T-cell (primary cell): ENCODE data around the gene IFNL1. TPM values are rescaled to one million over a fixed set of nuclear protein-coding genes. Genes with fewer than 3 reads are reported as not detected.

Experiments
- ATAC-seq, 4 experiments: fragments of 200-7000 bp in 3 of 4; fragments of 150-1000 bp in 1 of 4; cut with Tn5 transposase; replicated peaks in 1 of 4; 1 replicate in 3 of 4; 2 replicates in 1 of 4; pipeline ENCODE4 v1.10.0; 2021; ENCODE audit warnings: moderate library complexity in 3 of 4, mild to moderate bottlenecking in 2 of 4, moderate number of reproducible peaks in 1 of 4
- CTCF ChIA-PET, 2 donors: fragments of 300-600 bp; sonication (Branson Sonifier 250); formaldehyde crosslinking; loops; one replicate each; lab custom pipeline; 2022; ENCODE audit warnings: antibody characterized with exemption in 2 of 2; lab: Charles Lee
- POLR2A ChIA-PET, 2 donors: fragments of 300-600 bp; sonication (Branson Sonifier 250); formaldehyde crosslinking; loops; one replicate each; lab custom pipeline; 2022; ENCODE audit warnings: antibody characterized with exemption in 2 of 2; lab: Charles Lee
- DNase-seq, 35 experiments: peaks; one replicate each; pipeline versions ENCODE4 v3.0.0 to v3.0.0-alpha.2; 2013 to 2023
- H3K27ac ChIP-seq: one replicate; pipeline ENCODE4 v1.5.1; 2013; ENCODE audit warnings: low read length
- H3K27me3 ChIP-seq, 2 experiments: replicated peaks in 1 of 2; 1 replicate in 1 of 2; 2 replicates in 1 of 2; pipeline versions ENCODE4 v1.6.1 to v1.7.0; 2013; ENCODE audit warnings: low read length in 1 of 2, mixed read lengths in 1 of 2; ENCODE audit not compliant: control insufficient read depth in 2 of 2, insufficient read depth in 2 of 2; ENCODE audit errors: extremely low read depth in 1 of 2
- H3K36me3 ChIP-seq, 2 donors: 1 replicate in 1 of 2; 2 replicates in 1 of 2; pipeline versions ENCODE4 v1.6.1 to v1.7.0; 2013; ENCODE audit warnings: low read length in 1 of 2; ENCODE audit not compliant: control insufficient read depth in 2 of 2, insufficient read depth in 1 of 2; ENCODE audit errors: extremely low read depth in 1 of 2
- H3K4me1 ChIP-seq, 2 experiments: 1 replicate in 1 of 2; 2 replicates in 1 of 2; pipeline versions ENCODE4 v1.6.1 to v1.7.0; 2013; ENCODE audit warnings: low read length in 2 of 2, mixed read lengths in 1 of 2; ENCODE audit not compliant: insufficient read depth in 2 of 2, control insufficient read depth in 1 of 2; ENCODE audit errors: extremely low read depth in 1 of 2
- H3K4me3 ChIP-seq, 2 donors: 1 replicate in 1 of 2; 2 replicates in 1 of 2; pipeline versions ENCODE4 v1.5.1 to v1.7.0; 2013; ENCODE audit warnings: mild to moderate bottlenecking in 2 of 2, low read length in 1 of 2, moderate library complexity in 1 of 2; ENCODE audit not compliant: control insufficient read depth in 1 of 2; ENCODE audit errors: extremely low read depth in 1 of 2
- H3K9me3 ChIP-seq: 2 replicates; pipeline ENCODE4 v1.7.0; 2013
- H3K27ac Mint-ChIP-seq, 2 donors: one replicate each; pipeline ENCODE4 v1.8.0; 2020 to 2021; ENCODE audit warnings: mild to moderate bottlenecking in 2 of 2, mixed read lengths in 2 of 2
- H3K27me3 Mint-ChIP-seq, 2 donors: one replicate each; pipeline ENCODE4 v1.8.0; 2021 to 2022; ENCODE audit warnings: mixed read lengths in 2 of 2
- H3K36me3 Mint-ChIP-seq: one replicate; pipeline ENCODE4 v1.8.0; 2021; ENCODE audit warnings: mixed read lengths
- H3K4me1 Mint-ChIP-seq, 3 donors: one replicate each; pipeline ENCODE4 v1.8.0; 2020 to 2022; ENCODE audit warnings: mixed read lengths in 3 of 3, mild to moderate bottlenecking in 1 of 3
- H3K4me3 Mint-ChIP-seq, 3 donors: one replicate each; pipeline ENCODE4 v1.8.0; 2020 to 2022; ENCODE audit warnings: mild to moderate bottlenecking in 3 of 3, mixed read lengths in 3 of 3, moderate library complexity in 3 of 3
- H3K9me3 Mint-ChIP-seq, 3 donors: one replicate each; pipeline ENCODE4 v1.8.0; 2020 to 2022; ENCODE audit warnings: mixed read lengths in 3 of 3
- WGBS: methylation state at CpG from one replicate; pipeline ENCODE4 v1.1.5; 2013; ENCODE audit warnings: missing lambda C conversion rate; ENCODE audit not compliant: insufficient coverage; 5-methylcytosine and 5-hydroxymethylcytosine counted together
- total RNA-seq, 35 experiments: library from RNA in 6 of 35; stranded (reverse) in 6 of 35; fragments of 120-200 nt in 1 of 35; gene quantifications; one replicate each; pipeline versions ENCODE4 v1.2.1 to v1.2.4 and lab custom pipeline; 2013 to 2026

IFNL1 gene
- total RNA-seq, 5 donors from 2014 or later (not counting 1 experiment from before 2014, with no cell fraction given): 0.49 TPM; not detected in 4

- no peak overlapping the region for H3K4me3 Mint-ChIP-seq
- CTCF ChIA-PET: interaction anchor here in 1 of 2 donors (0.6 kb wide), 1 partner anchor 1698 kb away, joined by 3 read pairs; no protein-coding TSS in a partner anchor
Measured at GRCh38 chr19:39251846-39252245, 44.4 kb upstream of the IFNL1 start.

GRCh38 chr19:39252458-39252857 lies 43.7 kb upstream of the IFNL1 start:
- no peak overlapping the region for H3K4me3 Mint-ChIP-seq
- no peaks in the 10 kb centered on the region for H3K36me3 ChIP-seq
- H3K4me1 ChIP-seq: peaks cover 0 to 5% of the 10 kb centered on the region in 2 experiments
- H3K4me3 ChIP-seq: no peak overlapping the region
- H3K9me3 Mint-ChIP-seq: no peaks in the 10 kb centered on the region
- H3K27me3 Mint-ChIP-seq: peaks cover 0 to 9% of the 10 kb centered on the region in 2 donors
- peaks cover 0 to 26% of the 10 kb centered on the region in 2 experiments for H3K27me3 ChIP-seq
- H3K4me1 Mint-ChIP-seq: peaks cover 0 to 12% (median 2%) of the 10 kb centered on the region in 3 donors
- H3K36me3 Mint-ChIP-seq: no peaks in the 10 kb centered on the region
- ChIA-PET CTCF (interaction anchor here in 1 of 2 donors (0.6 kb wide), 1 partner anchor 1697 kb away, joined by 3 read pairs; no protein-coding TSS in a partner anchor), POLR2A (no interaction called here)
- ATAC-seq (no peak), DNase-seq (no peak)
- H3K9me3 ChIP-seq: no peaks in the 10 kb centered on the region
- H3K27ac ChIP-seq: no peak overlapping the region
- 47% methylated on average over 2 of the region's 3 CpGs for WGBS
- H3K27ac Mint-ChIP-seq: no peak overlapping the region

More at GRCh38 chr19:39251846-39252245, 44.4 kb upstream of the IFNL1 start:
- DNase-seq (no peak), ATAC-seq (no peak)
- H3K27me3 ChIP-seq: peaks cover 0 to 32% of the 10 kb centered on the region in 2 experiments
- no peak overlapping the region for H3K27ac ChIP-seq
- Mint-ChIP-seq H3K36me3 (no peaks in the 10 kb centered on the region), H3K4me1 (peaks cover 2 to 12% (median 4%) of the 10 kb centered on the region in 3 donors), H3K9me3 (no peaks in the 10 kb centered on the region), H3K27me3 (peaks cover 0 to 11% of the 10 kb centered on the region in 2 donors), H3K27ac (no peak overlapping the region)
- H3K9me3 ChIP-seq: no peaks in the 10 kb centered on the region
- 42% methylated on average over 2 of the region's 3 CpGs for WGBS
- H3K4me3 ChIP-seq: no peak overlapping the region
- peaks cover 0 to 12% of the 10 kb centered on the region in 2 experiments for H3K4me1 ChIP-seq
- no peaks in the 10 kb centered on the region for H3K36me3 ChIP-seq
- POLR2A ChIA-PET: interaction anchor here in 1 of 2 donors (0.6 kb wide), 1 partner anchor 290 kb away, joined by 3 read pairs; no protein-coding TSS in a partner anchor

- Histone ChIP-seq H3K9me3 (no peaks in the 10 kb centered on the region), H3K36me3 (no peaks in the 10 kb centered on the region), H3K27me3 (peaks cover 0 to 16% of the 10 kb centered on the region in 2 experiments), H3K4me3 (no peak overlapping the region), H3K27ac (no peak overlapping the region), H3K4me1 (peaks cover 0 to 4% of the 10 kb centered on the region in 2 experiments)
- Mint-ChIP-seq H3K9me3 (no peaks in the 10 kb centered on the region), H3K27me3 (peaks cover 0 to 9% of the 10 kb centered on the region in 2 donors), H3K4me3 (no peak overlapping the region), H3K36me3 (no peaks in the 10 kb centered on the region), H3K27ac (no peak overlapping the region), H3K4me1 (peaks cover 3 to 12% (median 7%) of the 10 kb centered on the region in 3 donors)
- ATAC-seq (no peak), DNase-seq (no peak)
- WGBS: 100% methylated on average over 2 of the region's 8 CpGs
- CTCF ChIA-PET: no interaction called here
- POLR2A ChIA-PET: no interaction called here
Measured at GRCh38 chr19:39253374-39254149, 42.6 kb upstream of the IFNL1 start.

- no peaks in the 10 kb centered on the region for H3K9me3 Mint-ChIP-seq
- no peak overlapping the region for H3K4me3 ChIP-seq
- peaks cover 0 to 5% of the 10 kb centered on the region in 2 donors for H3K27me3 Mint-ChIP-seq
- peaks cover 0 to 4% of the 10 kb centered on the region in 2 experiments for H3K4me1 ChIP-seq
- H3K9me3 ChIP-seq: no peaks in the 10 kb centered on the region
- H3K27ac ChIP-seq: no peak overlapping the region
- DNase-seq: no peak
- 85% methylated on average over 26 of the region's 29 CpGs for WGBS
- H3K36me3 ChIP-seq: no peaks in the 10 kb centered on the region
- H3K27me3 ChIP-seq: peaks cover 0 to 12% of the 10 kb centered on the region in 2 experiments
- peaks cover 3 to 12% (median 7%) of the 10 kb centered on the region in 3 donors for H3K4me1 Mint-ChIP-seq
- ChIA-PET POLR2A (interaction anchor here in 1 of 2 donors (0.7 kb wide), 1 partner anchor 8 kb away, joined by 6 read pairs; no protein-coding TSS in a partner anchor), CTCF (no interaction called here)
- H3K27ac Mint-ChIP-seq: no peak overlapping the region
- H3K36me3 Mint-ChIP-seq: no peaks in the 10 kb centered on the region
- no peak overlapping the region for H3K4me3 Mint-ChIP-seq
- no peak for ATAC-seq
Measured at GRCh38 chr19:39254531-39255345, 41.5 kb upstream of the IFNL1 start.

- peaks cover 3 to 6% (median 6%) of the 10 kb centered on the region in 3 donors for H3K4me1 Mint-ChIP-seq
- CTCF ChIA-PET: no interaction called here
- Histone ChIP-seq H3K27me3 (peaks cover 0 to 24% of the 10 kb centered on the region in 2 experiments), H3K27ac (no peak overlapping the region), H3K9me3 (no peaks in the 10 kb centered on the region), H3K36me3 (no peaks in the 10 kb centered on the region), H3K4me3 (no peak overlapping the region), H3K4me1 (peaks cover 0 to 4% of the 10 kb centered on the region in 2 experiments)
- DNase-seq (no peak), ATAC-seq (no peak)
- no peak overlapping the region for H3K4me3 Mint-ChIP-seq
- no peaks in the 10 kb centered on the region for H3K36me3 Mint-ChIP-seq
- POLR2A ChIA-PET: no interaction called here
- no CpG with 5 or more reads among the region's 4 CpGs for whole genome bisulfite sequencing
- H3K27me3 Mint-ChIP-seq: peaks cover 7 to 22% of the 10 kb centered on the region in 2 donors
- no peaks in the 10 kb centered on the region for H3K9me3 Mint-ChIP-seq
- H3K27ac Mint-ChIP-seq: no peak overlapping the region
Measured at GRCh38 chr19:39257227-39257626, 39.0 kb upstream of the IFNL1 start.

- ChIA-PET POLR2A (interaction anchor here in 1 of 2 donors (0.7 kb wide), 2 partner anchors 41 to 882 kb away, joined by 3 read pairs; no protein-coding TSS in a partner anchor), CTCF (interaction anchor here in 1 of 2 donors (0.5 to 0.7 kb wide), 2 partner anchors 32 to 40 kb away, joined by 3 read pairs; no protein-coding TSS in a partner anchor)
- WGBS: no CpG with 5 or more reads among the region's 3 CpGs
Measured at GRCh38 chr19:39261704-39262103, 34.5 kb upstream of the IFNL1 start.

More at GRCh38 chr19:39261704-39262103, 34.5 kb upstream of the IFNL1 start:
- H3K4me1 Mint-ChIP-seq: peaks cover 8 to 14% (median 14%) of the 10 kb centered on the region in 3 donors
- Histone ChIP-seq H3K4me1 (peaks cover 0 to 20% of the 10 kb centered on the region in 2 experiments), H3K36me3 (no peaks in the 10 kb centered on the region), H3K27me3 (peaks cover 7 to 48% of the 10 kb centered on the region in 2 experiments), H3K4me3 (no peak overlapping the region), H3K9me3 (no peaks in the 10 kb centered on the region), H3K27ac (no peak overlapping the region)
- H3K27me3 Mint-ChIP-seq: peaks cover 26 to 49% of the 10 kb centered on the region in 2 donors
- H3K36me3 Mint-ChIP-seq: no peaks in the 10 kb centered on the region
- no peak overlapping the region for H3K4me3 Mint-ChIP-seq
- ATAC-seq (no peak), DNase-seq (no peak)
- no peaks in the 10 kb centered on the region for H3K9me3 Mint-ChIP-seq
- H3K27ac Mint-ChIP-seq: peak overlapping the region in 1 of 2 donors; percentile 46
